ENCODE results near the gene SVOPL. TPM values are rescaled to one million over a fixed set of nuclear protein-coding genes. Genes with fewer than 3 reads are reported as not detected.

SVOPL gene
- total and polyA plus RNA-seq, 2 donors (not counting 3 experiments of a cell fraction or from before 2014, with no cell fraction given): not detected

DNA sequence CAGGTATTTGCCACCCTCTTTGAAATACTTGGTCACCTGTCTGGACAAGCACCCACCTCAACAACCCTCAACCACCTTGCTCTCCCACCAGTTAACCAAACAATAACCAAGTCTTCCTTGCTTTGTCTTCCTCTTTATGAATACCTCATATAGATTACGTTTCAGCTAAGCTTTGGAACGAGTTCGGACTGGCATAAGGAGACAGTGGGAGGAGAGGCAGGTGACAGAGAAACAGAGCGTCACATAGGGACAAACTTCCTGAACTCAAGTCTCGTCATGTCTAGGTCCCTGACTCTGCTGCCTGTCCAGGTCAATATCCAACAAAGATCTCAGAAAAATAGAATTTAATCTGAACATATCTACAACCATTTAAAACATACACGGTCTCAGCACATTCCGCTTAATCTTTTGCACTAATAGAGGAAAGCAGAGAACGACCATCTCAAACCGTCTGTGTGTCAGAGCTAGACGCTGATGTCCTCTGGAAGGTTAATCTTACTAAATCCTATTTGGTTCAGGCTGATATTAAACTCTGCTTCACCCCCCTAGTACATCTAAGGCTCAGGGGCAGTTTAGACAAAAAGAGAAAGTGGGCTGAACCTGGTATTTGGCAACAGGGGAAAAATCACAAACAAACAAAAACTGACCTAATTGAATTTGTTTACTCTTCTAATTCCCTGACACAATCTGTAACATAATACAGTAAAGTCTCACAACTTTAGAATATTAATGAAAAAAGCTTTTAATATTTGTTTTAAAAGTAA, 26.4 kb upstream of the SVOPL start:
- Histone ChIP-seq H2AFZ (ENCODE audit: low read depth, low read length) (no peak overlapping the region), H3K27ac (ENCODE audit: insufficient read depth, low read depth, low read length) (no peak overlapping the region), H3K27me3 (ENCODE audit: control insufficient read depth in 2 of 2, insufficient read depth in 2 of 2, low read length in 2 of 2) (no peaks in the 10 kb centered on the region), H3K9ac (replicated peaks; ENCODE audit: extremely low read depth, insufficient read depth, low read length) (no peak overlapping the region), H3K4me1 (ENCODE audit: control insufficient read depth, extremely low read depth, insufficient read depth, low read length) (no peaks in the 10 kb centered on the region), H3K79me2 (ENCODE audit: control insufficient read depth, insufficient read depth, low read length) (no peaks in the 10 kb centered on the region), H3K36me3 (ENCODE audit: control insufficient read depth in 2 of 2, extremely low read depth in 1 of 2, insufficient read depth in 2 of 2, low read length in 2 of 2) (no peaks in the 10 kb centered on the region), H3K9me1 (replicated peaks; ENCODE audit: control insufficient read depth, extremely low read depth, insufficient read depth, low read length) (no peaks in the 10 kb centered on the region), H3K4me2 (ENCODE audit: insufficient read depth, low read length) (no peak overlapping the region), H3K9me3 (replicated peaks; ENCODE audit: control insufficient read depth, insufficient read depth, low read length) (no peaks in the 10 kb centered on the region), H3K4me3 (replicated peaks in 1 of 3; ENCODE audit: insufficient read depth in 1 of 3, low read depth in 1 of 3, low read length in 3 of 3) (no peak overlapping the region), H4K20me1 (replicated peaks; ENCODE audit: control insufficient read depth, extremely low read depth, insufficient read depth, low read length) (no peaks in the 10 kb centered on the region)
- dilution Hi-C loops (cut with MboI; ENCODE audit: extremely low pct_ligation_motif_present, low sequenced_read_pairs): no loop called here
- ChIA-PET CTCF (no interaction called here), POLR2A (no interaction called here)
- intact Hi-C loops (cut with micrococcal nuclease): no loop called here
- TF ChIP-seq, protein P1, sequence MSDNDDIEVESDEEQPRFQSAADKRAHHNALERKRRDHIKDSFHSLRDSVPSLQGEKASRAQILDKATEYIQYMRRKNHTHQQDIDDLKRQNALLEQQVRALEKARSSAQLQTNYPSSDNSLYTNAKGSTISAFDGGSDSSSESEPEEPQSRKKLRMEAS (IDR thresholded peaks at IDR 0.05; ENCODE audit: insufficient read depth, insufficient read length): no peak
- TF ChIP-seq POLR2A (IDR thresholded peaks at IDR 0.05; ENCODE audit: low read depth, low read length) (no peak), FOS (IDR thresholded peaks at IDR 0.05; ENCODE audit: borderline replicate concordance, insufficient read depth, low read length) (no peak), GATA2 (IDR thresholded peaks at IDR 0.05; ENCODE audit: insufficient read depth, insufficient read length, low read depth, low read length) (no peak), JUN (IDR thresholded peaks at IDR 0.05; ENCODE audit: borderline replicate concordance, insufficient read depth, insufficient read length, low read depth) (no peak), POLR2AphosphoS5 (IDR thresholded peaks at IDR 0.05; ENCODE audit: insufficient read depth, low read depth, low read length) (no peak), MYC (IDR thresholded peaks at IDR 0.05; ENCODE audit: low read depth, low read length) (no peak), EZH2 (IDR thresholded peaks at IDR 0.05; ENCODE audit: borderline replicate concordance, low read depth, low read length, severe bottlenecking) (no peak)
- TF ChIP-seq, protein P2, sequence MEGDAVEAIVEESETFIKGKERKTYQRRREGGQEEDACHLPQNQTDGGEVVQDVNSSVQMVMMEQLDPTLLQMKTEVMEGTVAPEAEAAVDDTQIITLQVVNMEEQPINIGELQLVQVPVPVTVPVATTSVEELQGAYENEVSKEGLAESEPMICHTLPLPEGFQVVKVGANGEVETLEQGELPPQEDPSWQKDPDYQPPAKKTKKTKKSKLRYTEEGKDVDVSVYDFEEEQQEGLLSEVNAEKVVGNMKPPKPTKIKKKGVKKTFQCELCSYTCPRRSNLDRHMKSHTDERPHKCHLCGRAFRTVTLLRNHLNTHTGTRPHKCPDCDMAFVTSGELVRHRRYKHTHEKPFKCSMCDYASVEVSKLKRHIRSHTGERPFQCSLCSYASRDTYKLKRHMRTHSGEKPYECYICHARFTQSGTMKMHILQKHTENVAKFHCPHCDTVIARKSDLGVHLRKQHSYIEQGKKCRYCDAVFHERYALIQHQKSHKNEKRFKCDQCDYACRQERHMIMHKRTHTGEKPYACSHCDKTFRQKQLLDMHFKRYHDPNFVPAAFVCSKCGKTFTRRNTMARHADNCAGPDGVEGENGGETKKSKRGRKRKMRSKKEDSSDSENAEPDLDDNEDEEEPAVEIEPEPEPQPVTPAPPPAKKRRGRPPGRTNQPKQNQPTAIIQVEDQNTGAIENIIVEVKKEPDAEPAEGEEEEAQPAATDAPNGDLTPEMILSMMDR (IDR thresholded peaks at IDR 0.05; ENCODE audit: extremely low read depth in 1 of 2, insufficient read depth in 1 of 2, low read depth in 1 of 2, low read length in 2 of 2): no peak
- no peak for FAIRE-seq
- no peak for DNase-seq (ENCODE audit: low read depth, low spot score)
- BruUV-seq (replicated peaks): no TSS peak
